Measurements from ENCODE around the gene PLA2G15.

The PLA2G15 gene

GRCh38 chr16:68290450-68290849 is 45.3 kb downstream of the PLA2G15 start:
- H3K4me1 ChIP-seq (ENCODE audit: insufficient read depth, poor library complexity, severe bottlenecking) = no peaks in the 10 kb centered on the region

DNA sequence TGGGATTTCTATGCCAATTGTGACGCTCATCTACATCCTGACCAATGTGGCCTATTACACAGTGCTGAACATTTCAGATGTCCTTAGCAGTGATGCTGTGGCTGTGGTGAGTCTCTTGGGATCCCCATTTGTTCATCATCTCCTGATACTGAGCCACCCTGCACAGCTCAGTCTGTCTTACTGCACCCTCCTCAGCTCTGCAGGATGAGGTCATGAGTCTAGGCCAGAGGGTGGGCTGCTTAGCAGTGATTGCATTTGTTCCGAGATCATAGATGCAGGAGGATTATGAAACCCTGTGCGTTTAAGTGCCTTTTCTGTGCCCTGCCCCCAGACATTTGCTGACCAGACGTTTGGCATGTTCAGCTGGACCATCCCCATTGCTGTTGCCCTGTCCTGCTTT is 46.1 kb downstream of the PLA2G15 start:
- ATAC-seq (ENCODE audit: low read depth) = no peak
- H3K36me3 ChIP-seq (ENCODE audit: low read depth) = peaks cover 84% of the 10 kb centered on the region
- TF ChIP-seq, protein P1, sequence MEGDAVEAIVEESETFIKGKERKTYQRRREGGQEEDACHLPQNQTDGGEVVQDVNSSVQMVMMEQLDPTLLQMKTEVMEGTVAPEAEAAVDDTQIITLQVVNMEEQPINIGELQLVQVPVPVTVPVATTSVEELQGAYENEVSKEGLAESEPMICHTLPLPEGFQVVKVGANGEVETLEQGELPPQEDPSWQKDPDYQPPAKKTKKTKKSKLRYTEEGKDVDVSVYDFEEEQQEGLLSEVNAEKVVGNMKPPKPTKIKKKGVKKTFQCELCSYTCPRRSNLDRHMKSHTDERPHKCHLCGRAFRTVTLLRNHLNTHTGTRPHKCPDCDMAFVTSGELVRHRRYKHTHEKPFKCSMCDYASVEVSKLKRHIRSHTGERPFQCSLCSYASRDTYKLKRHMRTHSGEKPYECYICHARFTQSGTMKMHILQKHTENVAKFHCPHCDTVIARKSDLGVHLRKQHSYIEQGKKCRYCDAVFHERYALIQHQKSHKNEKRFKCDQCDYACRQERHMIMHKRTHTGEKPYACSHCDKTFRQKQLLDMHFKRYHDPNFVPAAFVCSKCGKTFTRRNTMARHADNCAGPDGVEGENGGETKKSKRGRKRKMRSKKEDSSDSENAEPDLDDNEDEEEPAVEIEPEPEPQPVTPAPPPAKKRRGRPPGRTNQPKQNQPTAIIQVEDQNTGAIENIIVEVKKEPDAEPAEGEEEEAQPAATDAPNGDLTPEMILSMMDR (IDR thresholded peaks at IDR 0.05; ENCODE audit: poor library complexity, severe bottlenecking) = no peak
- H3K4me3 ChIP-seq (ENCODE audit: severe bottlenecking) = no peak overlapping the region
- no peak for DNase-seq (ENCODE audit: low spot score)
- H3K27ac ChIP-seq (ENCODE audit: poor library complexity, severe bottlenecking) = no peak overlapping the region
- H3K9me3 ChIP-seq (ENCODE audit: severe bottlenecking) = no peaks in the 10 kb centered on the region
- no peaks in the 10 kb centered on the region for H3K27me3 ChIP-seq (ENCODE audit: insufficient read depth, poor library complexity, severe bottlenecking)
- no peaks in the 10 kb centered on the region for H3K4me1 ChIP-seq (ENCODE audit: insufficient read depth, poor library complexity, severe bottlenecking)

More at GRCh38 chr16:68290450-68290849, 45.3 kb downstream of the PLA2G15 start:
- H3K9me3 ChIP-seq (ENCODE audit: severe bottlenecking) = no peaks in the 10 kb centered on the region
- H3K27me3 ChIP-seq (ENCODE audit: insufficient read depth, poor library complexity, severe bottlenecking) = no peaks in the 10 kb centered on the region
- no peak overlapping the region for H3K27ac ChIP-seq (ENCODE audit: poor library complexity, severe bottlenecking)
- ATAC-seq (ENCODE audit: low read depth) (no peak), DNase-seq (ENCODE audit: low spot score) (no peak)
- peaks cover 80% of the 10 kb centered on the region for H3K36me3 ChIP-seq (ENCODE audit: low read depth)
- TF ChIP-seq, protein P1 (IDR thresholded peaks at IDR 0.05; ENCODE audit: poor library complexity, severe bottlenecking) = no peak
- H3K4me3 ChIP-seq (ENCODE audit: severe bottlenecking) = no peak overlapping the region

DNA sequence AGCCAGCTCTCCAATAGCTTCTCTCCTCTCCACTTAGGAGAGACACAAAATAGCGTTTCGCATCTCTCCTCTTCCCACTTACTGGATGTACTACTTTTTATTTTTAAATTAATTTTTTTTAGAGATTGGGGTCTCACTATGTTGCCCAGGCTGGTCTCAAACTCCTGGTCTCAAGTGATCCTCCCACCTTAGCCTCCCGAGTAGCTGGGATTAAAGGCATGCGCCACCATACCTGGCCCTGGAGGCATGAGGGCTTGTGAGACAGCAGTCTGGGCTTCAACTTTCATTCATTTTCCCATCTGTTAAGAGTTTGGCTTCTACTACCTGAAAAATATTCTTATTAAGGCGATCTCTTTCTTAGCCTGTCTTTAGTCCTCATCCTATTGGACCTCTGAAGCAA is 47.3 kb downstream of the PLA2G15 start:
- ATAC-seq (ENCODE audit: low read depth) = no peak
- H3K4me1 ChIP-seq (ENCODE audit: insufficient read depth, poor library complexity, severe bottlenecking) = no peaks in the 10 kb centered on the region
- TF ChIP-seq, protein P1 (IDR thresholded peaks at IDR 0.05; ENCODE audit: poor library complexity, severe bottlenecking) = no peak
- DNase-seq (ENCODE audit: low spot score) = no peak
- no peaks in the 10 kb centered on the region for H3K27me3 ChIP-seq (ENCODE audit: insufficient read depth, poor library complexity, severe bottlenecking)
- H3K36me3 ChIP-seq (ENCODE audit: low read depth) = peaks cover 87% of the 10 kb centered on the region
- no peak overlapping the region for H3K4me3 ChIP-seq (ENCODE audit: severe bottlenecking)
- no peaks in the 10 kb centered on the region for H3K9me3 ChIP-seq (ENCODE audit: severe bottlenecking)
- no peak overlapping the region for H3K27ac ChIP-seq (ENCODE audit: poor library complexity, severe bottlenecking)

DNA sequence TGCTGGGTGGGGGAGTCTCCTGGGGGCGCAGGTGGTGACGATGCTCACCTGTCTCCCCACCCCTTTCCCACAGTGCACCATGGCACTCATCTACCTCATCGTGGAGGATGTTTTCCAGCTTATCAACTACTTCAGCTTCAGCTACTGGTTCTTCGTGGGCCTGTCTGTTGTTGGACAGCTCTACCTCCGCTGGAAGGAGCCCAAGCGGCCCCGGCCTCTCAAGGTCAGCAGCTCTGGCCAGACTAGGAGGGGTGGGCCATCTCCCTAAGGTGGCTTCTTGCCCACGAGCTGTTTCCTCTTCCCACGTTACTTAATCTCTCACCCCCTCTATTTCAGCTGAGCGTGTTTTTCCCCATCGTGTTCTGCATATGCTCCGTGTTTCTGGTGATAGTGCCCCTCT is 51.1 kb downstream of the PLA2G15 start:
- H3K4me1 ChIP-seq (ENCODE audit: insufficient read depth, poor library complexity, severe bottlenecking) = peaks cover 25% of the 10 kb centered on the region
- no peak overlapping the region for H3K27ac ChIP-seq (ENCODE audit: poor library complexity, severe bottlenecking)
- TF ChIP-seq, protein P1 (IDR thresholded peaks at IDR 0.05; ENCODE audit: poor library complexity, severe bottlenecking) = no peak
- H3K4me3 ChIP-seq (ENCODE audit: severe bottlenecking) = no peak overlapping the region
- H3K9me3 ChIP-seq (ENCODE audit: severe bottlenecking) = no peaks in the 10 kb centered on the region
- H3K36me3 ChIP-seq (ENCODE audit: low read depth) = peaks cover 90% of the 10 kb centered on the region
- ATAC-seq (ENCODE audit: low read depth) = no peak
- H3K27me3 ChIP-seq (ENCODE audit: insufficient read depth, poor library complexity, severe bottlenecking) = no peaks in the 10 kb centered on the region
- DNase-seq (ENCODE audit: low spot score) = no peak

DNA sequence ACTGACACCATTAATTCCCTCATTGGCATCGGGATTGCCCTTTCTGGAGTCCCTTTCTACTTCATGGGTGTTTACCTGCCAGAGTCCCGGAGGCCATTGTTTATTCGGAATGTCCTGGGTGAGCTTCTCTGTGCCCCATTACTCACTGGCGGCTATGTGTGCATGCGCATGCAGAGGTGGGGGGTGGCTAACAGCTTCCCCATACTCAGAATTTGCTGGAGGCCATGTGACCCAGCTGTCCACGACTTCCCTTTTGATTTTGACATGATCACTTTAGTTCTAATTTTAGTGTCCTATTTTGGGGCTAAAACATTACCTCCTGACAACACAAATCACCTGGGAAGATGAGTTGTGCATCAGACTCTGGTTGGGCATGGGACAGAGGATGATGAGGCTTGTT is 51.5 kb downstream of the PLA2G15 start:
- Histone ChIP-seq H3K9me3 (ENCODE audit: severe bottlenecking) (no peaks in the 10 kb centered on the region), H3K4me1 (ENCODE audit: insufficient read depth, poor library complexity, severe bottlenecking) (peaks cover 25% of the 10 kb centered on the region), H3K36me3 (ENCODE audit: low read depth) (peaks cover 90% of the 10 kb centered on the region), H3K27ac (ENCODE audit: poor library complexity, severe bottlenecking) (no peak overlapping the region), H3K27me3 (ENCODE audit: insufficient read depth, poor library complexity, severe bottlenecking) (no peaks in the 10 kb centered on the region), H3K4me3 (ENCODE audit: severe bottlenecking) (no peak overlapping the region)
- TF ChIP-seq, protein P1 (IDR thresholded peaks at IDR 0.05; ENCODE audit: poor library complexity, severe bottlenecking) = no peak
- DNase-seq (ENCODE audit: low spot score) = no peak
- ATAC-seq (ENCODE audit: low read depth) = no peak

All from RWPE2 (cell line).